ENCODE results near the gene GSPT1.

The GSPT1 gene

GRCh38 chr16:11909653-11910545 lies 5.9 kb downstream of the GSPT1 start:
- no peak for DNase-seq

DNA sequence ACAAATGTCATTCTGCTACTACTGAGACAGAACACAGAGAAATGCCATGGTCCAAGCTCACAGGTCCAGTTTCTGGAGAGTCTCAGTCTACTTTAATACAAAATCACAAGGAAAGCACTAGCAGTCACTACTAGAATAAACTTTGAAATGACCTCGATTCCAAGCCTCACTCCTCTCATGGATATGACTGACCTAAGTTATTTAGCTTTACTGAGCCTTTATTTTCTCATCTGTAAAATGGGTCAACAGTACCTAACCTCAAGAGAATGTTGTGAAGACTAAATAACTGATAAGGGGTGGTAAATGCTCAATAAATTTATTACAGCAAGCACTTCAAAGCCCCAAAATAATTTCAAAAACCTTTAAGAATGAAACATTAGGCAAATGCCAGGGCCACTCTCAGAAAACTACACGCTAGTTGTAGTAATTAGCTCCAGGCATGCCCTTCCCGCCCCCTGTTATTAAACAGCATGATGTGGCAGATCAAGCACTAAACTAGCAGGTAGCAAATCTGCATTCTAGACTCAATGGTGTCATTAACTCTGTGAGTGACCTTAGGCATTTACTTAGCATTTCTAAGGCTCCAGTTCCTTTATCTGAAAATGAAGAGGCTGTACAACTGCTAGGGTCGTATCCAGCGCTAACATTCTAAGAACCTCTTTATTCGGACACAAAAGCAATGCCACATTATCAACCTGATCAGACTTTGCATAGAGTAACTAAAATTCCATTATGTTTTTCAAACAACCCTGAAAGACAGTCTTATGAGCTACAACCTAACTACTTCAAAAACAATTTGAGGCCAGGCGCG lies 8.4 kb downstream of the GSPT1 start:
- no peak for DNase-seq

DNA sequence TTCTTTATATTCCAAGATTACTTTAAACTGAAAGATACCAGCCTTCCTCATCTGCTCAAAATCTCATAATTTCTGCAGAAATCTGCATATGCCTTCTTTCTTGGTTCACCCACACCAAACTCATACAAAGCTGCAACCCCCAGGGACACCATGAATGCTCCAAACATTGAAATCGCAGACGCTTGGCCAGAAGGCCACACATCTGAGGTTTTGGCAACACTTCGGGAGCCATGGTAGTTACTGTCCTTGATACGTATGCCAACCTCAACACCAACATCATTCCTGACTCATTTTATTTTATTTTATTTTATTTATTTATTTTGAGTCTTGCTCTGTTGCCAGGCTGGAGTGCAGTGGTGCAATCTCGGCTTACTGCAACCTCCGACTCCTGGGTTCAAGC lies 11.8 kb downstream of the GSPT1 start:
- DNase-seq = no peak

DNA sequence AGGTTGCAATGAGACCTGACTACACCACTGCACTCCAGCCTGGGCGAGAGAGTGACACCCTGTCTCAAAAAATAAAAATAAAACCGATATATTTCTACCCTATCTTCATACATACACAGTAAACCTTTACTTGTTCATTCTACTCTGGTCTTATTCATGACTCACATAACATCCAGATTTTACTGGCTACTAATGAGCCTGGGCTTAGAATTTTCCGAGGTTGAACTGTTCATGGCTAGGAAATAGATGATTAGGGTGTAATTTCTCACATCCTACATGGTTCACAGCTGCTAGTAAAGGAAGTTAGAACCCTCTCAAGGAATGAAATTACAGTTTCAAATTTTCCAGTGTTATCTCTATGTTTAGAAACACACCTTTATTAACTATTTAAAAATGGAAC lies 14.7 kb downstream of the GSPT1 start:
- DNase-seq = no peak

- DNase-seq = no peak
These were observed 19.1 kb downstream of the GSPT1 start for GRCh38 chr16:11896486-11897176.

- no peak for DNase-seq
These were observed 22.2 kb downstream of the GSPT1 start for GRCh38 chr16:11893571-11893970.

DNA sequence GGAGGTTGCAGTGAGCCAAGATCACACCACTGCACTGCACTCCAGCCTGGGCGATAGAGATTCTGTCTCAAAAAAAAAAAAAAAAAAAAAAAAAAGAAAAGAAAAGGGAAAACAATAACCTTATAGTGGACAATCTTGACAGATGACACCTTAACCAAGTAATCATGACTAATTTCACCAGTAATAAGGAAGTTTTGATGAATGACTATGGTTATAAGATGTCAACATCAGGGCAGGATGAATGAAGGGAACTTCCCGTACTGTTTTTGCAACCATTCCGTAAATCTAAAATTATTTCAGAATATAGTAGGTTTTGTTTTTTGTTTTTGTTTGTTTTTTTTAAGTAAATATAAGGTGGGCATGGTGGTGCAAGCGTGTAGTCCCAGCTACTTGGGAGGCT lies 23.0 kb downstream of the GSPT1 start:
- DNase-seq = no peak

GRCh38 chr16:11890231-11890965 lies 25.4 kb downstream of the GSPT1 start:
- no peak for DNase-seq

DNA sequence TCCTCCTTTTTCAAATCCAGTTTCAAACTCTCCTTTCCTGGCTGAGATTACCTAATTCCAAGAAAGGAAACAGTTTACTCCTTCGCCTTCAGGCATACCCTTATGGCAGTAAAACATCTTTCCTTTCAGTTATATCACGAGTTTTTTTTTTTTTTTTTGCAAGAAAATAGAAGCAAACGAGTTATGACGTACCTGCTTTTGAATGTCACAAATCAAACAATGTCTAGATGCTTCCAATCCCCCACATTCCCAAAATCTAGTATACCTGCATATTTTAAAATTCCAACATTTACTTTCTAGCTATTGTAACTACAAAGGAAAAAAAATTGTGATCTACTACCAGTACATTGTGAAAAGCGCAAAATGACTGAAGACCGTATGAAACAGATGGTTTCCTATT lies 28.9 kb downstream of the GSPT1 start:
- DNase-seq = no peak

DNA sequence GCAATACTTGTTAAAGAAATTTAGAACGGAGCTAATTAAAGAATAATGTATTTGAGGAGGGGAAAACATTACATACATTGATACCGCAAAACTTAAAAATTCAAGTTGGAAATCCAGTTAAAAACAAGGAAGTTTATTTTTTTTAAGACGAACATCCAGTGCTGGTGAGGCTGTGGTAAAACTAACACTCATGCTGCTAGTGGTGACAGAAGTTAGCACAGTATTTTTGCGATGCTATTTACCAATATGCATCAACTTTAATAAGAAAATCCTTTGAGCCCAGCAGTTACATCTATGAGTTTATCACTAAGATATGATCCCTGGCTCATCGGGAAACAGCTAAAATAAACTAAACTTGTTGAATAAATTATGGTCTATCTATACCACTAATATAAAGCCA lies 31.7 kb downstream of the GSPT1 start:
- no peak for DNase-seq

GRCh38 chr16:11880007-11880406 lies 35.7 kb downstream of the GSPT1 start:
- no peak for DNase-seq

DNA sequence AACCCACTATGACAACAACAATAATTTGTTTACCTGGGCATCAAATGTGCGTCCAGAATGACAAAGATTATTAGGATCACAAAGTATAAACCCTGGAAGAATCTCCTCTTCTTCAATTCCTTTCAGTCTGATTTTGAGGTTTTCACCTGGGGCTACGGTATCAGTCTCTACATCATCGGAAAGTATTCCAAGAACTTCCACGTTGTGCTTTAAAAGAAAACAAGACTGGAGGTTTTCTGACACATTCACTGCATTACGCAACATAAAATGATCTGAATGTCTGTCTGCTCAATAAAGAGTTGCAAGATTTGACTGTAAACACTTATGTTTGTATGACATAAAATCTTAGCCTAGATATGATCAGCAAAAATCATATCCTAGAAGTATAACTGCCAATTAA lies 38.4 kb downstream of the GSPT1 start:
- no peak for DNase-seq

GRCh38 chr16:11876306-11876705 lies 39.5 kb downstream of the GSPT1 start:
- DNase-seq = no peak

DNA sequence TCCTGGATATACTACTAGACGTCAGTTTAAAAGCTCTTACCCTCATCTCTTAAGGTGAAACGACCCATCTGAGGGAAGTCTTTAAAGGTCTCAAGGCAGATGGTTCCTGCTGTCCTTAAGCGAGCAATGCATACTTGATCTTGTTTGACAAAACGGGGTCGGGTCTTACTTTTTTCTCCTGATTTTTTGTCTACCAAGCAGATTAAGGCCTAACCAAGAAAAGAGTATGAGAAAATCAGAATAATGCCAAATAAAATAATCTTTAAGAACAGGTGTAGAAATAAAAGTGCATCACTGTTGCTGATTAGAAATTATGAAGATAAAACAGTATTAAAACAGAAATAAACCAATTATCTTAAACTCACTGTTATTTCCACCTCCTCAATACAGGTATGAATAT lies 40.0 kb downstream of the GSPT1 start:
- no peak for DNase-seq

- no peak for DNase-seq
These were observed 44.6 kb downstream of the GSPT1 start for GRCh38 chr16:11871193-11871592.

GRCh38 chr16:11870399-11870798 lies 45.4 kb downstream of the GSPT1 start:
- no peak for DNase-seq

DNA sequence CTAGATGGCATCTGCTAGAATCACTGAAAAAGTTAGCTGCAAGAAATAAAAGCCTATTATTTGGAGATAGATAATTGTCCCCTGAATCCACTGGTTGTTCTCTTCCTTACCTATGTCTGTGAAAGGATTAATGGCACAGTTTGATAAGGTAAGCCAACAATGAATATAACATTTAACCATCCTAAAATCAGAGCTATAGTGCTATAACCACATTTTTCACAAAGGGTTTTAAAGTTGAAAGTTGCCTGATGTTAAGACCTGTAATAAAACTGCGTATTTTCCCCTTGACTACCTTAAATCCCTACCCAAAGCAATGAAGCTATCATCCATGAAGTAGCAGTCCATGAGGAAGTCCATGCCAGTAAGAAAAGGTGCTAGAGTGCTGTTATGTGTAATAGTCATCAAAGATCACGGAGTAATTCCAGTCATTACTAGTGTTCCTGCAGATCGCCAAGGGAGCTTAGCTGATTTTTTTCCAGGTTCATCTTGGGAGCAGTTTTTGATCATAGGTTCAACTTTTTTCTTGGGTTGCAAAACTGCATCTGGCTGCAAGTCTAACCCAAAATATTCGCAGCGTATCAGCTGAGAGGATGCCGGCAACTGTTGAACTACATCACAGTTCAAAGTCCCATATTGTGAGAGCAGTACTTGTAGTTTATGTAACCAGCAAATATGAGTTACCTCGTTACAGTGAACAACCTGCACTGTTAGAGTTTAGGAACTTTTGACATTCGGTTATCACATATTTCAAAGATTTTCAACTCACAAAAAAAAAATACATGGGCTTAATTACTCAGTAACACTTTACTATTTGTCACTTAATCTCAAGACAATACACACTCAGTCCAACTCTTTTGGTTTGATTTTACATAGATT lies 46.2 kb downstream of the GSPT1 start:
- no peak for DNase-seq

GRCh38 chr16:11868412-11868980 lies 47.3 kb downstream of the GSPT1 start:
- DNase-seq = no peak

- no peak for DNase-seq
These were observed 53.3 kb downstream of the GSPT1 start for GRCh38 chr16:11862489-11862888.

DNA sequence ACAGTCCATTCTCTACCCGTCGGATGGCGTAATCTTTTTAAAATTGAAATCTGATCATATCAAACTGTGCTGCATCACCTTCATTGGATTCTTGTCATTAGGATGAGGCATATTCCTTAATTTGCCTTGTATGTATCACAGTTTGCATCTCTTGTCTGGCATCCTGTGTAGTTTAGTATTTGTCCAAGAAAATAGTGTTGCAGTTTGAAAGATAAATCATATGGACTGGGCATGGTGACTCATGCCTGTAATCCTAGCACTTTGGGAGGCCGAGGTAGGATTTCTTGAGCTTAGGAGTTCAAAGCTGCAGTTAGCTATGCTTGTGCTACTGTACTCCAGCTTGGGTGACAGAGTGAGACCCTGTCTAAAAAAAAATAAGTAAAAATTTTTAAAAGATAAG lies 58.6 kb downstream of the GSPT1 start:
- no peak for DNase-seq

DNA sequence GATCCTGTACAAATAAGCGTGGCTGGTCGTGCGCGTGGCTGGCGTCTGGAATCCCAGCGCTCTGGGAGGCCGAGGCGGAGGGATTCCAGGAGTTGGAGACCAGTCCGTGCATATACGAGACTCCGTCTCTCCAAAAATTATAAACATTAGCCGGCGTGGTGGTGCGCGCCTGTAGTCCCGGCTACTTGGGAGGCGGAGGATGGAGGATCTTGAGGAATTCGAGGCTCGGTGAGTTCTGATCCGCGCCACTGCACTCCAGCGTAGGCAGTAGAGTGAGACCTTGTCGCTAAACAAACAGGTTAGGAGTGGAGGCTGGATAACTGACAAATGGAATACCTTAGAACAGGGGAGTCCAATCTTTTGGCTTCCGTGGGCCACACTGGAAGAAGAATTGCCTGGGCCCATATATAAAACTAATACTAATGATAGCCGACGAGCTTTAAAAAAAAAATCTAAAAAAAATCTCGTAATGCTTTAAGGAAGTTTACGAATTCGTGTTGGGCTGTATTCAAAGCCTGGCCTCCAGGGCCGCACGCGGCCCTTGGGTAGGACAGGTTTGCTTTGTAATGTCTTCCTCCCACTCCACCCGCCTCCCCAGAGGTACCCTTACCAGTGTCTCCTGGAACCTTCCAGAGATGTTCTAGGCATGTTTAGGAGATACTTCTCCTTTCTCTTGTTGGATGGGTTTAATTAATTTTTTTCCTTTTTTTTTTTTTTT lies 63.5 kb downstream of the GSPT1 start:
- DNase-seq = no peak
